NCI-H345 (cell line): ENCODE results near the gene CCDC127.
A peak's percentile ranks its signal among the peaks of the same experiment; 100 is the strongest.

ENCODE experiments used
- DNase-seq: peaks from one replicate; lab custom pipeline; 2025; lab: John Stamatoyannopoulos, UW

Gene CCDC127

GRCh38 chr5:157126-157715 is 60.7 kb downstream of the CCDC127 start:
- DNase-seq = no peak

- no peak for DNase-seq
Observed at GRCh38 chr5:156411-157072, 61.4 kb downstream of the CCDC127 start.

GRCh38 chr5:155651-156410 is 62.1 kb downstream of the CCDC127 start:
- no peak for DNase-seq

- no peak for DNase-seq
Observed at GRCh38 chr5:154826-155225, 63.1 kb downstream of the CCDC127 start.

GRCh38 chr5:154236-154635 is 63.7 kb downstream of the CCDC127 start:
- no peak for DNase-seq

GRCh38 chr5:153256-153655 is 64.7 kb downstream of the CCDC127 start:
- DNase-seq = no peak

- no peak for DNase-seq
Observed at GRCh38 chr5:152077-152476, 65.9 kb downstream of the CCDC127 start.

- DNase-seq = no peak
Observed at GRCh38 chr5:150746-151145, 67.2 kb downstream of the CCDC127 start.

GRCh38 chr5:149745-150485 is 68.0 kb downstream of the CCDC127 start:
- DNase-seq = peak; percentile 69

GRCh38 chr5:147751-148150 is 70.2 kb downstream of the CCDC127 start:
- DNase-seq = no peak
